GM15510 (cell line): ENCODE measurements around the gene LAMA1.

ENCODE experiments used
- POLR2A ChIP-seq: IDR thresholded peaks from 3 replicates; pipeline ENCODE4 v1.6.1; 2011; ENCODE audit warnings: borderline replicate concordance; ENCODE audit not compliant: insufficient read length; ENCODE audit errors: extremely low read depth

Gene LAMA1

DNA sequence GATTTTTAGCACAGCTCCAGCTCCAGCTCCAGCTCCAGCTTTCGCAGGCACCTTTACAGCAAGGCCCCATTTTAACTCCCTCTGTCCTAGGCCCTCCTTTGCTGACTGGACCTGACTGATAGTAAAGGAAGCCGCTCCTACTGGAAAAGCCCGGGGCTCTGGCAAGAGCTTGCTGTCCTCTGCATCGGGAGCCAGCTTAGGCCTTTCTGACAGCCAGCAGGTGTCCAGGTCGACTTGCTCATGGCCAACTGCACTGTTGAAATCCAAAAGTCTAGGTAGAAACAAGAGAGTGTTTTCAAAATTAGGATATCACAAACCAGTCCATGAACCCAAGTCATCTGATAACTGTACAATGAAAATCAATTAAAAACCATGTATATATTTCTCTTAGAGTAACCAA is 161.1 kb downstream of the LAMA1 start:
- no peak for TF ChIP-seq POLR2A

DNA sequence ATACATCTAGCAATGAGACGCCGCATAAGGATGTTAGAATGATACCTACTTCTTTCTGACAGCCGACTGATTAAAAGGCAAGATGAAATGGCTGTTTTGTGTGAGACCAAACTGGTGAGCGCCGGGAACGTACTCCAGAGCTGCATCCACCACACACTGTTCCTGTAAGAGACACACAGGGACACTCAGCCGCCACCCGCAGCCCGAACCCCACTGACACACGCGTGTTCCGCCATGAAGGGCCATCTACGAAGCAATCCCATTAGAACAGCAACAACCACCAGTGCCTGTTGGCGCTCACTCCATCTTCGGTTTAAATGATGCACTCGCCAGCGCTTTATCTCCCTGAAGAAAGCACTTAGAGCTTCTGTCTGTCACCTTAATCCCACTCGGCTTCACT is 162.3 kb downstream of the LAMA1 start:
- TF ChIP-seq POLR2A, result no peak

DNA sequence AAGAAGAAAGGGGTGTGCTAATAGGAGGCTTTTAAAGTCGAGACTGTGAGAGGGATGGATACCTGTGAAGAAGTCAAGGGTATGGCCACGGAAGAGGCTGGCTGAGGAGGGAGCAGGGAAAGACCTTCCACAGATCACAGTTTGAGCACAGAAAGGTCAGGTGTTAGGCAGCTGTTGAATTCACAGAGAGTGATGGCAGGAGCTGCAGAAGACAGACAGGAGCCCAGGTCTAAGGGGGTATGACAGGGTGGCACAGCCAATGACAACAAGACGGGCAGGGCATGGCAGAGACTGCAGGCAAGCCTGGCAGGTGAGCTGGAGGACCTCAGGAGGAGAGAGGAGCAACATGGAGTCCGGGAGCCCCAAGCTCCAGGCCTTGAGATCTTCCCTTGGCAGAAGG is 163.1 kb downstream of the LAMA1 start:
- TF ChIP-seq POLR2A, result no peak

DNA sequence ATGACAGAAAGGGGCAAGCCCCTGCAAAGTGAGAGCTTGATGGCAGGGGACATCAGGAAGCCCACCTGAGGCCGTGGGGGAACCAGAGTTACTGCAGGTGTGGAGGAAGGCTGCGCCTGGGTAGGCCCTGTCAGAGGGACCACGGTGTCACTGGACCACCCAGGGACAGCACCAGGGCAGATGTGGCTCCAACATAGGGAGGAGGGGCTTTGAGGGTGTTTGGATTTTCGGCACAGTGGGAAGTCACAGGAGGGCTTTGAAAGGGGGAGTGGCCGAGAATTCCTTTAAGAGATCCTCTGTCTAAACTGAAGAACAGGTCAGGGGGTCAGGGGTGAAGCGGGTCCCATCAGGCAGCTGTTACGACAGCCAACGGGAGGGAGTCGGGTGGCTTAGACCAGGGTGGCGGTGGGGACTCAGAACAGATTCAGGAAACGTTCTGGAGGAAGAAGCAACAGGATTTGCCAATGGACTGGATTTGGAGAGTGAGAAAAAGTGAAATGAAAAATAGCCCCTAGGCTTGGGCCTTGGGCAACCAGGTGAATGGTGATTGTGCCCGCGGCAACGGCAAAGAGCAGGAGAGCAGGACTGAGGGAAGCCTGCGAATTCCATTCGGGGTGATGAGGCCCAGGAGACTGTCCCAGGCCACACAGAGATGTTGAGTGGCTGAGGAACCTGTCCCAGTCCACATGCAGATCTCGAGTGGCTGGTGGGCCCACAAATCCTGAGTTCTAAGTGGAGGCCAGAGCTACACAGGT is 166.1 kb downstream of the LAMA1 start:
- TF ChIP-seq POLR2A, result no peak

DNA sequence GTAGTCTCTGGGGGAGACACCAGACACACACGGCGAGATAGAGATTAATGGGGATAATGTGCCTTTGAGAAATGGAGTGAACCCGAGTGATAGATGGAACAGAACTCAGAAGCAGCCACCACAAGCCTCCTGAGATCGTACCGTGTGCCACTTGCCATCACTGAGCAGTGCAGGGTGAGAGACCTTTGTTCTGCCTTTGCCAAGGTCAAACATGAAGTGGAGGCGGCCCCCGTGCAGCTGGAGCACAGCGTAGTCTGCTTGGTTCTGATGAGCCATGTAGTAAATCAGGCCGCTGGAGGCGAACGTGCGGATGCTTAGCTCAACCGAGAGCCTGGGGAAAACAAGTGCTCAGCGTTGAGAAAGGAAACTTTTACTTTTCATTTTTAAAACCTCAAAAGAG is 167.0 kb downstream of the LAMA1 start:
- no peak for TF ChIP-seq POLR2A

DNA sequence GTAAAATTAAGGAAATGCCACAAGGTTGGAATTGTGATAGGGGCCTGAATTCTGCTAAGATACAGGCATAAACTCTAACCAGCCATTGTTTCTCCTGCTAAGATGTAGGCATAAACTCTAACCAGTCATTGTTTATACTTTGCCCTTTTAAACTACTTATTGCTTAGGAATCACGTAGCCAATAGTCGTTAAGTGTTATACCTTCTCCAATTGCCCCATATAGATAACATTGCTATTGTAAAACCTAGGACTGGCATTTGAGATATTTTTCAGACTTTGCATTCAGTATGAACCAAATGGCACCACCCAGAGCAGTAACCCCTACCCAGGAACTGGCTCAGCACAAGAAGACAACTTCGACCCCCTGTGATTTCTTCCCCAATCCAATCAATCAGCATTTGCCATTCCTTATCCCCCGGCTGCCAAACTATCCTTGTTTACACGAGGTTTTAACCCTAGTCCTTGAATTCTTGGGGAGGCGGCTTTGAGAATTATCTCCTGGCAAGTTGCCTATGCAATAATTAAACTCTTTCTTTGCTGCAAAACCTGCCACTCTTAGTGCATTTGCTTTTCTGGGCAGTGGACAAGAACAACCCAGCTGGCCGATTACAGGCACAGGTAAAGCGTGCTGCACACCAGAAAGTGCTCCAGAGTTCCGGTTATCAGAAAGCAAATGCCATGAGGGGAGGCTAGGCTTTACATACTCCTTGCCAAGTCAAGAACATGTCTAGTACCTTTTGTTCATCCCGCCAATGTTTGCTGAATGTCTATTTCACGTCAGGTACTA is 167.6 kb downstream of the LAMA1 start:
- TF ChIP-seq POLR2A, result no peak

DNA sequence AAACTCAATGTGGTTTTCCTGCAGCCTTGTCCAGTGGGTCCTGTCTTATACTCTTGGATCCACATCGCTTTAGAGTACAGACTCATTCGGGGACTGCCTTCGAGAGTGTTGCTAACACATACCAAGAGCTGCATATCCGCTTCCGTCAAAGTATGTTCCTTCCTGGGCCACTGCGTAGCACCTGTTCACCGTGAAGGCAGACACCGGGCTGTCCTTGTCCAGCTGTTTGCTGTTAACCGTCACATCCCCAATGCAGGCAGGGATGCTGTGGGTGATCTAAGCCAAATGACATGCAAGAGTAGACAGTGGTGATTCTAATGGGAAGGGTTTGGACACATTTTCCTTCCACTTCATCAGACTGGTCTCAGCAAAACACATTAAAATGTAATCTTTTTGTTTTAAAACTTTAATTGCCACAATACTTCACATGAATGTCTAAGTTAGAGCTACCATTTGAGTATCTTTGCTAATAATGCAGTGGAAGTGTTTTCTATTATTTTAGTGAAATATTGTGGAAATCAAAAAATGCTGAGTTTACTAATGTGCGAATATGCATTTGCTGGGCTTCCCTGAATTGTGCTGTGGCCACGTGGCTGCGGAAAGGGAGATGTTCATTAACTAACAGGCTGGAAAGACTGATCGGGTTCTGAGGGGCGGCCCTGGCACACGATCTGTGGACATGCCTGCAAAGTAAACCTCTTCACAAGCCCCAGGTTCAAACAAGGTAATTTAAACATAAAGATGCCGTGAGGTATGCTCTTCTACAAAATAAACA is 169.1 kb downstream of the LAMA1 start:
- no peak for TF ChIP-seq POLR2A

DNA sequence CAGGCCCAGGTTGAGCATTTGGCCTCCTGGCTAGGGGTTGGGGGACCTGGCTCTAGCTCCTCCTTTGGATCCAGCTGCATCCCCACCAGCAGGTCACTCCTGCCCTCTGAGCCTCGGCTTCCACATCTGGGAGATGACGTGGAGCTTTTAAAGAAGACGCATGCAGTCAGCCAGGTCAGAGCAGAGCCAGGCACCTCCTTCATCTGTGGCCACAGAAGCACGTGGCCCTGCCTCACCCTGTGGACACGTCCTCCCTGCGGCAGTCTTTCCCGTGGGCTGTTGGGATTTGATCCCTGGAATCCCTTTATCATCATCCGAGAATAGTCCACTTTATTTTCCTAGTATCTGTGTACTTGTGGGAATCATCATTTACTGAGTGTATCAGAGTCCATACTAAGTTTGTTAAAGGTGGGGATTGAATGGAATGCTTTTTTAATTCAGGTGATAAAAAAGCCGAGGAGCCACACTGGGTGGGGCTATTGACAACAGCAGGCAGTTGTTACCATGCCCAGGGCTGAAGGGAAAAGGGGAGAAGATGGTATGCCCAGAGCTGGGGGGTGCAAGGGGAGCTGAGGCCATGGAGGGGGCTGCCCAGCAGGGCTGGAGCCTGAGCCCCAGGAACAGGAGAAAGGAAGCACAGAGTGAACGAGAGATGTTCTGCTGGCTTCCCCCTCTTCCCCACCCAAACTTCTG is 170.1 kb downstream of the LAMA1 start:
- TF ChIP-seq POLR2A, result no peak

DNA sequence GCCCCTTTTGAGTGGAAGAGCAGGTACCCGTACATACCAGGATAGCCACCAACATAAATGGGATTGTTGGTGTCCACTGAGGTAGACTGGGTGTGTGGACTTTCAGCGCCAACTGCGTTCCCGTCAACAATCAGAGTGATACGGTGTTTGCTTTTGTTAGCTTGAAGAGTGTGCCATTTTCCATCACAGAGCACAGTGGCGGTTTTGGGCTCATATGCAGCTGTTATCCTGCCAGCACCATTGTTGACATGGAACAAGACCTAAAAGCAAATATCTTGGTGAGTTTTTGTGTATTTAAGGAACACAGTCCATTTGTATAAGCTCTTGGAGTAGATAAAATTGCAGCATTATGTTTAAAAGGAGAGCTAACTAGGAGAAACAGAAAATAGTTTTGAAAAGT is 174.5 kb downstream of the LAMA1 start:
- TF ChIP-seq POLR2A, result no peak

DNA sequence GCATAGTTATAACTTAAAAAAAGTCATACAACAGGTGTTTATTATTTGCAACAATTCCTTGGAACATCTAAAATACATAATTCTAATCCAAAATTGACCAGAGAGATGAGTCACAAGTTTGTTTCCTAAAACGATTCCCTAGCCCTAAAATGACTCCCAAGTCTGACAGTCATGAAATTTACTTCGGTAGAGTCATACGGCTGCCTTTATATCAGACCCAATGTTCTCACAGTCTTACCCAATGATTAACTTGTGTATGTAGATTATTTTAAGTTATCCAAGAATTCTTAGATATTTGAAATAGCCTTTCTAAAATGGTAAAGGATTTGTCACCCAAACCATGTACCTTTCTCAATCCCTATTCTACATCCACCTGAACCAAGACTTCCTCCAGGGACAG is 174.9 kb downstream of the LAMA1 start:
- no peak for TF ChIP-seq POLR2A

DNA sequence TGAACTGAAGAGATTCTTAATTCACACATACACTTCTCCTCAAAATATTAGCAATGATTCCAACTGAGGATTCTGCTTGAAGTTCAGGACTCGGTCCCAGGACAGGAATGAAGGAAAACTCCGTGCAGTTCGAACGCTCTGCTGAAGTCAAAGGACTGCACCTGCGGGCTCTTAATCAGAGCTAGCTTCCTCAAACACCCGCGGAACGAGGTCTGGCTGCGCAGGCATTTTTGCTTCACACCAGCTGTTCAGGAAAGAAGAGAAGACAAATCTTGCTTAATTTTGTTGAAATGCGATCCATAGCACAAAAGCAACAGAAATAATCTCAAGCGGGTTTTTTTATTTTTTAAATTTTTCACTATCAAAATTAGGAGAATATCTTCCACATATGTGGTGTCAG is 175.6 kb downstream of the LAMA1 start:
- TF ChIP-seq POLR2A, result no peak

DNA sequence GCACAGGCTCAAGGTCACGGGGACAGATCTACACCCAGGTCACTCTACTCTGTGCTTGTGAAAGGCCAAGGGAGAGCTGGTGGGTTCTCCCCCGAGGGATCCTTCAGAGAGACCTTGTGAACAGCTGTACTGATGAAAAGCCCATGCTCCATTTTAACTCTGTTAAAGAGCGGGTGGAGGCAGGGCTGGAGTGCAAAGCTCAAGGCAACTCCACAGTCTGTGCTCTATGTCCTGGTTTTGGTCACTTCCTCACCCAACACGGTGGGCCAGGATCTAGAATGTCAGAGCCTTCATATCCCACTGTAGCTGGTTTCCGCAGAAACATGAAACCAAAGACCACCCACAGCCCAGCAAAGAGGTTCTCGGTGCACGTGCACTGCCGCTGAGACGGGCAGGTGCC is 177.1 kb downstream of the LAMA1 start:
- TF ChIP-seq POLR2A, result no peak

DNA sequence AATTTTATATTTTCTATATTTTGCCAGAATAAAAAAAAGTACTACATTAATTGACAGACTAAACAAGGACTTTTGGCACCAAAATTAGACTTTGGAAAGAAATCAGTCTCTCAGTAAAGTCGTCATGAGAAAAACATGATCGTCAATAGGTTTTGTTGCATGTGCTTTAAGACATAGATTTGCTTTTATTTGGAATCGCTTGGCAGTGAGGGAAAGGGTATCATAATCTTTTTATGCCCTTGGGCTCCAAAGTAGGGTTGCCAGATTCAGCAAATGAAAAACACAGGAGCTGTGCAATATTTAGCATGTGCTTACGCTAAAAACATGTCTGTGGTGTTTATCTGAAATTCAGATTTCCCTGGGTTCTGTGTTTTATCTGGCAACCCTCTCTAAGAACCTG is 177.6 kb downstream of the LAMA1 start:
- no peak for TF ChIP-seq POLR2A

DNA sequence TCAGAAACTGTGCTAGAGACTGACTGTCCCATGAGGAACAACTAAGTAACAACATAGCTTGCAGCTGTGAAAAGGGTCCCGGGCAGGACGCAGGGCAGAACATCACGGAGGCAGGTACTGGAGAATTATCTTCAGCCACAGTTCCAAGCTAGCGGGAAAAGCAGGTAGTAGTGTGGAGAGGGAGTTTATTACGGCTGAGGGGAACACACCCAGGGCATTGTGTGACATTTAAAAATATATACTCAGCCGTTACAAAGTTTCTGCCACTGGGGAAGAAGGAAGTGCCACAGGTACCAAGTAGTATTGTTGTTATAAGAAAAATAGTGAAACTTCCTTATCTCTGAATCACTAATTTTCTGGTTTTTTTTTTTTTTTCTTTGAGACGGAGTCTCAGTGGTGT is 179.6 kb downstream of the LAMA1 start:
- TF ChIP-seq POLR2A, result no peak

DNA sequence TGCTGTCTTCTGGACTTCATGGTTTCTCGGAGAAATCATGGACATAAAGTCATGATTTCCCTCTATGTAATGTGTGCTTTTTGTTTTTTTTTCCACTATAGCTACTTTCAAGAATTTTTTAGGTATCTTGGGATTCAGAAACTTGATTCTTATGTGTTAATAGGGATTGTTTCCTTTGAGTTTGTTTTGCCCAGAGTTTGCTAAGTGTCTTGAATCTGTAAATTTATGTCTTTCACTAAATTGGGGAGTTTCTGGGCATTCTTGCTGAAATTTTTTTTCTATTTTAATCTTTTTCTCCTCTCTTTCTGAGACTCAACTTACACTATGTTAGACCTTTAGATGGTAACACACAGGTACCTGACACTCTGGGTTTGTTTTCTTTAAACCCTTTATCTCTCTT is 182.7 kb downstream of the LAMA1 start:
- TF ChIP-seq POLR2A, result no peak

DNA sequence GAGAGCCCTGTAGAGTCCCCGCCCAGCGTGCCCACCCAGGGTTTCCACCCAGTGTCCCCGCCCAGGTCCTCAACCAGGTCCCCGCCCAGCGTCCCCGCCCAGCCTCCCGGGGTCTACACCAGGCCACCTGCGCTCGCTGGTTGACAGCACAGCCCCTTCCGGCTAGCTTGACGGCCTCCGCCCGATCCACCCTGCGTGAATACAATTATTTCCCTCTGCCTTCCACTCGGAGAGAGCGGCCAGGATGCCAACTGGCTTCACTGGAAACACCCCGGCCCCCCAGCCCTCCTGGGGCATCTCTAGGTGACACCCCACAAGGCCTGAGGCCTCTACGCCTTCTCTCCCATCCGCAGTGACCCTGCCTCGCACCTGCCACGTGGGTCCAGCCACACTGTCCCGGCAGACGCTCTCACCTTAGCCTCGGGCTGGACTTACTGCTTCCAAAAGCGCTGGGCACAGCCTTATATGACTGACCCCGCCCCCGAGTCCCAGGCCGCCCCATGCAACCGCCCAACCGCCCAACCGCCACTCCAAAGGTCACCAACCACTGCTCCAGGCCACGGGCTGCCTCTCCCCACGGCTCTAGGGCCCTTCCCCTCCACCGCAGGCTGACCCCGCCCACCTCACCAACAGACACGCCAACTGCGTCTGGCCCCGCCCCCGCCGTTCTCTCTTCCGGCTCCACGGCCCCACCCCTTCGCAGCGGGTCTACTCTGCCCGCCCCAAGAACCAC is 188.1 kb downstream of the LAMA1 start:
- TF ChIP-seq POLR2A, result no peak
